CD4-positive, alpha-beta T cell treated with Interleukin-21 for 1 hour (primary cell): ENCODE results near the gene TRPM6.
"Not testable (repeated sequence)": the region's sequence is repeated elsewhere in the genome, so short reads cannot be mapped to it uniquely, and the experiment has no call there.

Experiments used
- DNase-seq: peaks from one replicate; pipeline ENCODE4 v3.0.0-alpha.2; 2020

TRPM6 gene

DNA sequence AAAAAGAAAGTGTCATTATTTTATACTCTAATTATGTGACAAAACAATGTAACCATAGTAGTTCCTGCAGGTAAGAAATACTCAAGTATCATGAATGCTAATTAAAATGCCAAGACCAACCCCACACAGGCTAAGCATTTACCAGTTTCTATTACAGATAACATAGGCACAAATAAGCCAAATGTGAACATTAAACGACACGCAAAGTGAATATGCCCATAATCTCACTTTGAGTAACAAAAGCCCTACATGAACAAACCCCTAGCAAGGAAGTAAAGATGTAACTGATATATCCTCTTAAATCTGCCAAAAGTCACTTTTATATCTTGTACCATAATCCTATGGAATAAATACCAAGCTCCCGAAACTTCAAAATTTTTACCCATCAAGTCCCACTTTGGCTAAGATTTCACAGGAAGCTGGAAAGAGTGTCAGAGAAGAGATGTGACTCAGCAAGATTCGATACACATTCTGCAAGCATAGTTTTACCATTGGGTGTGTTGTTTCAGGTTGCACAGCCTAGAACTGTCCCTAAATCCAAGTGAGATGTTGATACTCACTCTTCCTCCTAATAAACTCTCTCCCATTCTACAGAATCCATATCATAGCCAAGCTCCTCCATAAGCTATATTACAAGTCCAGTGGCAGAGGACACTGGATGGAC, 28.8 kb downstream of the TRPM6 start:
- DNase-seq, result no peak

DNA sequence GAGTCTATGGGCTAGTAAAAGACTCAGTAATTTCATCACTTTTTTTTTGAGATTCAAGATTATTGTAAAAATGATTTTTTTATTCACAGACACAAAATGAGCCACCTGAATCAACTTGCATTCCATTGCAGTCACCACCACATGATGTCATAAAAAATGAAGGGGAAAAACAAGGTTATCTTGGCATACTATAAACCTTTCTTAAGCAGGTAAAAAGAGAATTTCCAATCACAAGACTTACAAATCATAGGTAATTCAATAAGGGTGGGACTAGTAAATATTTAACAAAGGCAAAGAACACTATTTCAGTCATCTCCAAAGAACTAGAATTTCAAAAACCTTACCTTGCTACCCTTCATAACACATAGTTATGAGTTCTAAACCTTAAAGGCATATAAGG, 30.7 kb downstream of the TRPM6 start:
- no peak for DNase-seq

- no peak for DNase-seq
Observed at GRCh38 chr9:74855072-74855471, 32.6 kb downstream of the TRPM6 start.

DNA sequence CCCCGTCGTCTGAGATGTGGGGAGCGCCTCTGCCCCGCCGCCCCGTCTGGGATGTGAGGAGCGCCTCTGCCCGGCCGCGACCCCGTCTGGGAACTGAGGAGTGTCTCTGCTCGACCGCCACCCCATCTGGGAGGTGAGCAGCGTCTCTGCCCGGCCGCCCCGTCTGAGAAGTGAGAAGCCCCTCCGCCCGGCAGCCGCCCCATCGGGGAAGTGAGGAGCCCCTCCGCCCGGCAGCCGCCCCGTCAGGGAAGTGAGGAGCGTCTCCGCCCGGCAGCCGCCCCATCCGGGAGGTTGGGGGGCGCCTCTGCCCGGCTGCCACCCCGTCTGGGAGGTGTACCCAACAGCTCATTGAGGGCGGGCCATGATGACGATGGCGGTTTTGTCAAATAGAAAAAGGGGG, 34.7 kb downstream of the TRPM6 start:
- DNase-seq, result not testable (repeated sequence)

- no peak for DNase-seq
Observed at GRCh38 chr9:74848153-74848525, 39.6 kb downstream of the TRPM6 start.

DNA sequence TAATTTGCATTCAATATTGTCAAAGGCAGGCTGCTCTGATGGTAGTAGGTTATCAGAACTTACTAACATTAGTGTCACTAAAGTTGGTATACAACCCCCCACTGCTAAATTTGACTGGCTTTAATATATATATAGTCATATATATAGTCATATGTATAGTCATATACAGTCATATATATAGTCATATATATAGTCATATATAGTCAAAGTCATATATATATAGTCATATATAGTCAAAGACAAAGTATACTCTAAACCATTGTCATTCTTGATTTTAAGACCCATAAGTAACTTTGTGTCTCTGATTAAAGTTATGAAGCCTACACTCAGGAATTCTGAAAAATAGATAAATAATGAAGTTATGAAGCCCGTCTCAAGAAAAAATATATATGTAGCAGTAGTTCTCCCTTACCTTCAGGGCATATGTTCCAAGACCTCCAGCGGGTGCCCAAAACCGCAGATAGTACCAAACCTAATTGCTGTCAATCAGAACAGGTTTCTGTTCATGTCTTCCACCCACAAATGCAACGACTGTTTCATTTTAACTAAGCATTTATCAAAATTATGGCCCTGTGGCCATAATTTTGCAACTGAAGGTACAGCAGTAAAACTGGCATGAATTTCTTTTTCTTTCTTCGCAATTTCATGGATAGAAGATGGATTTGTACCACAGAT, 40.1 kb downstream of the TRPM6 start:
- no peak for DNase-seq

GRCh38 chr9:74846766-74847165, 41.0 kb downstream of the TRPM6 start:
- DNase-seq, result no peak

DNA sequence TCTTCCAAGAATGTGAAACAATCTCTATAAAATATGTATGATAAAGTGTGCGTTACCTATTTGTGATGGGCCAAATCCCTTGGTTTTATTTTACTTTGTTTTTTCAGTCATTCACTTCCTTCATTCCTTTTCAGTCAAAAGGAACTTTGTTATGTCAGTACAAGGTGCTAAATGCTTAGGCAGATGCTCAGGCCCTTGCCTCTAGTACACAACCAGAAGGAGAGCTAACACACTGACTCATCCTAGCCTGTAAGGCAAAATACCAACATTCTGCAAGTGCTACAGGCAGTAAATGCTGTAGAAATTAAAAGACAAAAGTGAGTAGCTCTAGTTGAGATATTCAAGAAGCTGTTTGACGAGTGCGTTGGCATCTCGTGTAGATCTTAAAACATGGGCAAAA, 49.4 kb downstream of the TRPM6 start:
- DNase-seq, result no peak

GRCh38 chr9:74824654-74825053, 63.1 kb downstream of the TRPM6 start:
- DNase-seq, result no peak

- no peak for DNase-seq
Observed at GRCh38 chr9:74821636-74822035, 66.1 kb downstream of the TRPM6 start.

- DNase-seq, result no peak
Observed at GRCh38 chr9:74817816-74818215, 69.9 kb downstream of the TRPM6 start.

GRCh38 chr9:74817281-74817810, 70.4 kb downstream of the TRPM6 start:
- no peak for DNase-seq

DNA sequence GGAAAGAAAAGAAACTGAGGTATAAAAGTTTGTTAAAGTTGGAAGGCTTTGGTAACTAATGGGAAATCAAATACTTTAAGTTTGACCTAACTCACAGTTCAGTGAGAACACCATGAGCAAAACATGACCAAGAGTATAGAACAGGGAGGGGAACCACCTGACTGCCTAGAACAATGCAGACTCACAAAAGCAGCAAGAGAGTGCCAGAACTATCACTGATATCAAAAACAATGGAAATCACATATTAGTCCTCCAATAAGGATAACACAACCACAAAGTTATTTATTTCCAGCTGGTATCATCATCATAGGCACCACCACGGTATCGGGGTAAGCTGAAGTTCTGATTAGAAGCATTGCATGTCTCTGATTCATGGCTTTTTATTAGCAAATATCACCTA, 77.5 kb downstream of the TRPM6 start:
- DNase-seq, result no peak

DNA sequence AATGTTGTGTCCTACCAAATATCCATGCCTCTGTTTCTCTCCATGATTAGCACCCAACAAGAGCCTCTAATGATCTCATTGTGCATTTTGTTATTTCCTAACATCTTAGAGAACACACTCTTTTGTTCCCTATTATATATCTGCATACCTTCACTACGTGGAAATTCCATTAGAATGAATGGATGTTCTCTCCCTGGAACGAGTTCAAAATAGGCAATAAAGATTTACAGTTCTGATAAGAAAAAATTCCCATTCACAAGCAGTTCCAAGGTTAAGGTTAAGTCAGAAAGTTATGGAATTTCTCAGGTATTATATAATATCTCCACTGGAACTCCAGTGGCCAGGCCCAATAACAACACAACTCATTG, 83.7 kb downstream of the TRPM6 start:
- DNase-seq, result no peak

- DNase-seq, result no peak
Observed at GRCh38 chr9:74803376-74804017, 84.2 kb downstream of the TRPM6 start.

DNA sequence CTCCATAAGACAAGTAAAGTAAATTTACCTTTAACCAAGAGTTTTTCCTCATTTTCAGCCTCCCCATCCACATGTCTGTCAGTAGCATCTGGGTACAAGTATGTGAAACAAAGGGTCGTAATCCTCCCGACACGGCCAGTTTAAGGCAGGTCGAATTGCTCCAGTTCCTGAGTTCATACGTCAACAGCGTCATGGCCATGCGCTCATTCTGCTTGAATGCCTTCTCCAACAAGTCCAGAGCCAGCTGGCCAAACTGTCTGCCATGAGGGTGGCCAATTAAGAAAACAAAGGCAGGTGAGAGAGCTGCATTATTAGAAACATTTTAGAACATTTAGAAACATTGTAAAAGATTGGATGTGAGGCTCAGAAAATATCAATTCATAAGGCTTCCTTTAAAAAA, 87.5 kb downstream of the TRPM6 start:
- DNase-seq, result no peak

DNA sequence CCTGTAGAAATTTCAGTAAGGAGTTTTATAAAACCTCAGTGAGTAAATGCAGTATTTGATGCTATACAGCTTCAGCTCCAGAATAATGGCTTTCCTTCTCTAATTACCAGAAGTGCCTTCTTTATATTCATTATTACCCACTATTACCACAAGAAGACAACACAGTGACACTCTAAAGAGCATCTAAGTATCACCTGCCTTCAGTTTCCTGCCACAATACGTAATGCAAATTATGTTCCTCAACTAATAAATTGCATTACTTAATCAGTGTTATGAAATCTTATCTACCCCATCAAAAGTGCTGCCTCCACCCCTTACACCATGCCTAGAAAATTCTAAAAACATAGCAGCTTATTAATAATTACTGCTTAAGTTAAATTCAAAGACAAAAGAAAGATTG, 91.9 kb downstream of the TRPM6 start:
- DNase-seq, result no peak

DNA sequence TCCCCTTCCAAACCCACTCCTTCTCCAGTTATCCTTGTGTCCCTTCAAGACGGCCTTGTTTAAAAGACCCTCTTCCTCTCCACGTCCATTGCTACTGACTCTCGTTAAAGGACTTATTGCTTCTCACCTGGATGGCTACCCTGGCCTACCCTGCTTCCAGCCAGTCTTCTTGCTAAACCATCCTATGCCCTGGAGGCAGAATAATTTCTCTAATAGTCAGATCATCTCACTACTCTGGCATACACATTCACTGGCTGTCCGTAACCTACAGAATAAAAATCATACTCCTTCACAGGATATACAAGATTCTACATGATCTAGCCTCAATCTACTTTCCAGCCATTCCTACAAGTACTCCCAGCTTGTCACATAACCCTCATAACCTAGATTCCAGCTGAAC, 92.6 kb downstream of the TRPM6 start:
- DNase-seq, result no peak

DNA sequence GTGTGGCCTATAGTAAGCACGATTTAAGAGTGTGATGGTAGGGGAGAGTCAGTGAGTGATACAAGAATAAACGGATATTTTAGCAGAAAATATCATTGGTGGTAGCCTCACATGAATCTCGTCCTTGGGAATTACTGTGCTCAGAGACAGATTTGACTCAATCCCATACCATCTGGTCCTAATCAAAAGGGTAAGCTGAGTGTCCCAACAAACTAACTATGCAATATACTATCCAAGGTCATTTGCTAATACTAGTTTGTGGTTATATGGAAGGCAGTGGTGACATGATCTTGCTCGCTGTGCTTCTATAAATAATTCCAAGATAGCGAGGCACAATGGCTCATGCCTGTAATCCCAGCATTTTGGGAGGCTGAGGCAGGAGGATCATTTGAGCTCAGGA, 103.2 kb downstream of the TRPM6 start:
- DNase-seq, result no peak

- DNase-seq, result no peak
Observed at GRCh38 chr9:74783408-74783807, 104.3 kb downstream of the TRPM6 start.

DNA sequence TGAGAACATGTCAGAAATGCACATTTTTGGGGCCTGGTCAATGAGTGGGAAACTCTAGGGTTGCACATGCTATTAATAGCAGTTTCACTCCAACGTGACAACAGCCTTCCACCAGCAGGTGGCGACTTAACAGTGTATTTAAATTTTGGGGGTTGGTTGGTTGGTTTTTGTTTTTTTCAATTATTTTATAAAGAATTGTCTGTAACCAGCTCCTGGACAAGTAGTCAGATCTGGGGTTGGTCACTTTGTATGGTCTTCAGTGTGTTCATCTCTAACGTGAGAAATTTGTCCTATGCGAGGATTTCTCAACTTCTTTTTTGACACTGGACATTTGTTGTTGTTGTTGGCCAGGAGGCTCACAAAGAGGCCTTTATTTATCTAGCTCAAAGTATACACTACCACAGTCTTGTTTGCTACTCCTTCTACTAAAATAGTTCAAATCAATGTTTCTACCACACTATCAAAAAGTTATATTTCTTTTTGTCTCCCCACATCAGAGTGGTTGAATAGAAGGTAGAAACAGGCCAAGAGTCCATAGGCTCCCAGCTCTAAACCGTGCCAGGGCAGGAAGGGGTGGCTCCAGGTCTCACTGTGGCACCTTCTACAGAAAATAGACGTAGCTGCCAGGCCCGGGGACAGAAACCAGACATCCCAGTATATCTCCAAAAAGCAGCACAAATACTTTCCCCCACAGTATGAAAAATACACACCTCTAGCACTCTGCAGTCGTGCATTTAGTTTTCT, 110.4 kb downstream of the TRPM6 start:
- peak; percentile 69 for DNase-seq

GRCh38 chr9:74775396-74775795, 112.3 kb downstream of the TRPM6 start:
- DNase-seq, result no peak

- peak; percentile 71 for DNase-seq
Observed at GRCh38 chr9:74773886-74774479, 113.7 kb downstream of the TRPM6 start.
